GM18868 (cell line): ENCODE data around the gene SUMO1.

ENCODE experiments used
- ATAC-seq: cut with Tn5 transposase; IDR thresholded peaks from one replicate; pipeline ENCODE4 v1.9.1; 2021; ENCODE audit warnings: mild to moderate bottlenecking, moderate library complexity; ENCODE audit not compliant: unreplicated experiment

SUMO1 gene

DNA sequence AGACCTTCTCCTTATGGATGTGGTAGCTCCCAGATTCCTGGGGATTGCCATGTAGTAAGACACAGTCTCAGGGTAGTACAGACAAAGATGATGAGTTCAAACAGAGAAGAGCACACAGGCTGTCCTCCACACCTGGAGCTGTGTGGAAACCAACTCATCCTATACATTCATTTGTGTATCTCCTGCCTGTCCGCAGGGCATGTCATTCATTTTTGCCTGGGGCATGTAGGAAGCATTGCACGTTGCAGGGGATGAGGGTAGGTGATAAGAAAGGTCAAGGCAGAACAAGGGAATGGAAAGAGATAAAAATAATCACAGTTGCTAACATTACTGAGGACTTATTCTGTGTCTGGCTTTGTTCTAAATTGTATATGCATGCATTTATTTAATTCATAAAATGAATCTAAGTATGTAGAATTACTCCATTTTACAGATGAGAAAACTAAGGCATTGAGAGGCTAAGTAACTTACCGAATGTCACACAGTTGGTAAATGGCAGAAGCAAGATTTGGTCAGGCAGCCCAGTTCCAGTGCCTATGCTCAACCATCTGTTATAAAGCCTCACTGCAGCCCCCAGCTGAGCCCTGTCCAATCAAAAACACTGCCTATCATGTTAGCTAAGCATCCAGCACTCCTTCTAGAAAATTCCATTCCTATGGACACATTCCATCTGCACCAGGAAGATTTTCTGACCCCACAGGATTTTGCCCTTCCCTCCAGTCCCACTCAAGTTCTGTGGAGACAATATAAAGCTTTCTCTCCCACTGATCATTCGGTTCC, 81.0 kb downstream of the SUMO1 start:
- no peak for ATAC-seq
